Esophagus muscularis mucosa (tissue), 4 donors: Measurements from ENCODE around the gene GRID2. TPM values are rescaled to one million over a fixed set of nuclear protein-coding genes. Genes with fewer than 3 reads are reported as not detected.

Experiments used
- DNase-seq: peaks from one replicate; pipeline ENCODE4 v3.0.0-alpha.2; 2017; ENCODE audit errors: extremely low spot score
- H3K27ac ChIP-seq, 4 donors: fragments of 200-600 bp; sonication (generic); replicated peaks in 1 of 4; 1 replicate in 3 of 4; 2 replicates in 1 of 4; pipeline ENCODE4 v1.5.1; 2016 to 2019; ENCODE audit warnings: mild to moderate bottlenecking in 1 of 4
- H3K27me3 ChIP-seq, 4 donors: fragments of 200-600 bp; sonication (generic); one replicate each; pipeline versions ENCODE4 v1.5.1 to v1.6.0; 2016 to 2019
- H3K36me3 ChIP-seq, 4 donors: fragments of 200-600 bp; sonication (generic); one replicate each; pipeline ENCODE4 v1.5.1; 2016 to 2019
- H3K4me1 ChIP-seq, 4 donors: fragments of 200-600 bp; sonication (generic); one replicate each; pipeline ENCODE4 v1.5.1; 2016 to 2019
- H3K4me3 ChIP-seq, 4 donors: fragments of 200-600 bp; sonication (generic); 1 replicate in 2 of 4; 2 replicates in 2 of 4; pipeline ENCODE4 v1.5.1; 2016 to 2019; ENCODE audit warnings: mild to moderate bottlenecking in 4 of 4, moderate library complexity in 1 of 4
- H3K9me3 ChIP-seq, 4 donors: fragments of 200-600 bp; sonication (generic); 1 replicate in 3 of 4; 2 replicates in 1 of 4; pipeline ENCODE4 v1.5.1; 2016 to 2019
- EP300 ChIP-seq: sonication (generic); formaldehyde crosslinking; IDR thresholded peaks from one replicate; pipeline ENCODE4 v1.6.1; 2017; ENCODE audit warnings: antibody characterized with exemption
- POLR2A ChIP-seq: fragments of 450-650 bp; IDR thresholded peaks from one replicate; pipeline ENCODE4 v1.6.1; 2017; ENCODE audit warnings: antibody characterized with exemption, moderate library complexity, mild to moderate bottlenecking, low read depth
- POLR2AphosphoS5 ChIP-seq, 2 donors: sonication (generic); formaldehyde crosslinking; IDR thresholded peaks; one replicate each; pipeline ENCODE4 v1.6.1; 2017; ENCODE audit warnings: antibody characterized with exemption in 2 of 2
- WGBS: methylation state at CpG from one replicate; pipeline ENCODE4 v1.1.5; 2018; 5-methylcytosine and 5-hydroxymethylcytosine counted together
- intact Hi-C: fragments of 100-400 bp; cut with DNase I; formaldehyde crosslinking; loops from one replicate; pipeline ENCODE4 v1.15.1; 2023
- total RNA-seq, 4 donors: library from RNA; depleted of rRNA; stranded (reverse); fragments of >200 nt; gene quantifications; one replicate each; pipeline versions ENCODE4 v1.1.0 to v1.2.1, GENCODE V29; 2016
- TF ChIP-seq, protein P1 (sequence below), 3 experiments: fragments of 200-600 bp in 2 of 3; fragments of 450-650 bp in 1 of 3; sonication (generic) in 2 of 3; IDR thresholded peaks; one replicate each; pipeline ENCODE4 v1.5.1; 2017 to 2019; ENCODE audit warnings: antibody characterized with exemption in 3 of 3, mild to moderate bottlenecking in 2 of 3, moderate library complexity in 1 of 3

Gene GRID2
- total RNA-seq, 4 donors from 2014 or later = 0.06 to 0.17 TPM; not detected in 2

DNA sequence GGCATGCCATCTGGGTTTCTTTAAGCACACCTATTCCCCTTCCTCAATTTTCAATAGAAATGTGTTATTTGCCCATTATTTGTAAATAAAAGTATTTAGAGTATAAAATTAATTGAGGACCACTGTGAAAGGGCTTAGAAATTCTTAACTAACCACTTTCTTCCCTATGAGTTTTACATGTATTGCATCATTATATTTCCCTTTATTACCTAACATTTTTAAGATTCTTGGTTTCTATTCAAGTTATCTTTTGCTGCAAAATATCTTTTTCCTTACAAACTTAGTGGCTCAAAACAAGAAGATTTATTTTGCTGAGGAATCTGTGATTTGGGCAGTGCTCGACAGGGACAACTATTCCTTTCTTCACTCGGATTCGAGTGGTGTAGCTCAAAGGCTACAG lies 40.5 kb downstream of the GRID2 start:
- no peaks in the 10 kb centered on the region for H3K36me3 ChIP-seq
- H3K4me3 ChIP-seq = no peak overlapping the region
- intact Hi-C loops = no loop called here
- WGBS = 86% methylated on average over 3 of the region's 3 CpGs
- H3K27ac ChIP-seq = no peak overlapping the region
- TF ChIP-seq POLR2A (no peak), EP300 (no peak), POLR2AphosphoS5 (IDR thresholded peaks at IDR 0.05) (no peak)
- TF ChIP-seq, protein P1, sequence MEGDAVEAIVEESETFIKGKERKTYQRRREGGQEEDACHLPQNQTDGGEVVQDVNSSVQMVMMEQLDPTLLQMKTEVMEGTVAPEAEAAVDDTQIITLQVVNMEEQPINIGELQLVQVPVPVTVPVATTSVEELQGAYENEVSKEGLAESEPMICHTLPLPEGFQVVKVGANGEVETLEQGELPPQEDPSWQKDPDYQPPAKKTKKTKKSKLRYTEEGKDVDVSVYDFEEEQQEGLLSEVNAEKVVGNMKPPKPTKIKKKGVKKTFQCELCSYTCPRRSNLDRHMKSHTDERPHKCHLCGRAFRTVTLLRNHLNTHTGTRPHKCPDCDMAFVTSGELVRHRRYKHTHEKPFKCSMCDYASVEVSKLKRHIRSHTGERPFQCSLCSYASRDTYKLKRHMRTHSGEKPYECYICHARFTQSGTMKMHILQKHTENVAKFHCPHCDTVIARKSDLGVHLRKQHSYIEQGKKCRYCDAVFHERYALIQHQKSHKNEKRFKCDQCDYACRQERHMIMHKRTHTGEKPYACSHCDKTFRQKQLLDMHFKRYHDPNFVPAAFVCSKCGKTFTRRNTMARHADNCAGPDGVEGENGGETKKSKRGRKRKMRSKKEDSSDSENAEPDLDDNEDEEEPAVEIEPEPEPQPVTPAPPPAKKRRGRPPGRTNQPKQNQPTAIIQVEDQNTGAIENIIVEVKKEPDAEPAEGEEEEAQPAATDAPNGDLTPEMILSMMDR (IDR thresholded peaks at IDR 0.05) = no peak
- no peak for DNase-seq
- no peaks in the 10 kb centered on the region for H3K9me3 ChIP-seq
- H3K4me1 ChIP-seq = no peaks in the 10 kb centered on the region
- no peaks in the 10 kb centered on the region for H3K27me3 ChIP-seq

DNA sequence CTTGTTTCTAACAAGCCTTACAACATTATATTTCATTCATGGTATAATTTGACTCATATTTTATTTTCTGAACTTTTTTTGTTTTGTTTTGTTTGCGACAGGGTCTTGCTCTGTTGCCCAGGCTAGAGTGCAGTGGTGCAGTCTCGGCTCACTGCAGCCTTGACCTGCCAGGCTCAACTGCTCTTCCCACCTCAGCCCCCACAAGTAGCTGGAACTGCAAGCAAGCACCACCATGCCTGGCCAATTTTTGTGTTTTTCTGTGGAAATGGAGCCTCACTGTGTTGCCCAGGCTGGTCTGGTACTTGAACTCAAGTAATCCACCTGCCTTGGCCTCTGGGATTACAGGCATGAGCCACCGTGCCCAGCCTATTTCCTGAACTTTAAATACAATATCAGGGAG lies 42.5 kb downstream of the GRID2 start:
- Histone ChIP-seq H3K27me3 (no peaks in the 10 kb centered on the region), H3K9me3 (no peaks in the 10 kb centered on the region), H3K27ac (no peak overlapping the region), H3K4me1 (no peaks in the 10 kb centered on the region), H3K36me3 (no peaks in the 10 kb centered on the region), H3K4me3 (no peak overlapping the region)
- intact Hi-C loops = no loop called here
- WGBS = 83% methylated on average over 3 of the region's 3 CpGs
- DNase-seq = no peak
- TF ChIP-seq, protein P1 (IDR thresholded peaks at IDR 0.05) = no peak
- no peak for TF ChIP-seq POLR2A

DNA sequence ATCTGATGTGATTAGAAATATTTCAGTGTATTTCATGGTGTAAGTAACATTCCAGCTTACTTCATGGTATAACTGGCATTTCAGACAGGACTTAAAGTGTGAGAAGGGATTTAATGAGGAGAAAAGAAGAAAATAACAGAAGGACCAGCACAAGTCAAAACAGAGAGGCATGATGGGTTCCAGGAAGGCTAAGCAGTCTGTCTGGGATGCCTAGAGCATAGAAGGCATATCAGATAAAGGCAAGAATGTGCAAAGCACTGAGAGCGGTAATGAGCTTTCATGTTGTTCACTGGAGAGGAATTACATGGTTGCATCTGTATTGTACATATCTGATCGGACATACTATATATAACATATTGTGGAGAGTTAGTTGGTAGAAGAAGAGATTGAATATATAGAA lies 54.2 kb downstream of the GRID2 start:
- no peak for DNase-seq
- no peaks in the 10 kb centered on the region for H3K36me3 ChIP-seq
- H3K27me3 ChIP-seq = no peaks in the 10 kb centered on the region
- no peak overlapping the region for H3K27ac ChIP-seq
- intact Hi-C loops = no loop called here
- TF ChIP-seq, protein P1 (IDR thresholded peaks at IDR 0.05) = no peak
- TF ChIP-seq EP300 (no peak), POLR2A (no peak), POLR2AphosphoS5 (IDR thresholded peaks at IDR 0.05) (no peak)
- whole genome bisulfite sequencing = 89% methylated on average over 2 of the region's 2 CpGs
- H3K9me3 ChIP-seq = no peaks in the 10 kb centered on the region
- H3K4me1 ChIP-seq = no peaks in the 10 kb centered on the region
- no peak overlapping the region for H3K4me3 ChIP-seq

DNA sequence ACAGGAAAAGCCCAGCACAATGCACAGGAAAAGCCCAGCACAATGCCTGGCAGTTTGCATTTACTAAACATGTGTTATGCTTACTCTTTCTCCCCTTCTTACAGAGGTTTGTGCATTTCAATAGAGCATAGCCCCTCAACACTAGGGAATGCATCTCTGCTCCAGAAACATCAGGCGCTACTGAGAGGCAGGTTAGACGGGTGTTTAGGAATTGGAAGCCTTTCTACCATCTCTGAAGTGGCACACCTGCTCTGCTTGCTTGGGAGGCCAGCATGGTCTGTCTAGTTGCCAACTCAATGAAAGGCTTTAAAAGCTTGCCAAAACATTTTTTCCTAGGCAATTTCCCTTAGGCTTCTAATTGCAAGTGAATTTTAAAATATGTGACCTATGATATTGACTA lies 55.7 kb downstream of the GRID2 start:
- WGBS = 55% methylated on average over 2 of the region's 2 CpGs
- intact Hi-C loops = no loop called here
- H3K4me3 ChIP-seq = no peak overlapping the region
- TF ChIP-seq, protein P1 (IDR thresholded peaks at IDR 0.05) = no peak
- TF ChIP-seq EP300 = no peak
- no peak for TF ChIP-seq POLR2AphosphoS5 (IDR thresholded peaks at IDR 0.05)
- TF ChIP-seq POLR2A = no peak
- no peaks in the 10 kb centered on the region for H3K27me3 ChIP-seq
- no peaks in the 10 kb centered on the region for H3K36me3 ChIP-seq
- DNase-seq = no peak
- no peaks in the 10 kb centered on the region for H3K4me1 ChIP-seq
- H3K9me3 ChIP-seq = no peaks in the 10 kb centered on the region
- no peak overlapping the region for H3K27ac ChIP-seq

DNA sequence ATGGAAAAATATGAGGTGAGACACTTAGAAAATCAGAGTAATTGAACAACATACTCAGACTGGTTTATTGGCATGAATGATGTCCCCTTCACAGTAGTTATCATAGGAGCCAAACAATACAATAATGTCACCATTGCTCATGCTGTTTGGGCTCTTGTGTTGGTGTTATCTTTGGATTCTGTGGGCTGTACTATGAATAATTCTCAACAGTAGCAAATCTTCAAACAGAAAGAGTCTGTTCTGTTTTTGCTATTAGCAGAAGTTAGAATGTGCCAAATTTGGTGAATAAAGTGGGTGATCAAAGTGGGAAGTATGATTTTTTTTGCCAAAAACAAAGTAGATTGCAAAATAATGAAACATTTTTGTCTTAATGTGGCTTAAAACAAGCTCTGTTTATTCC lies 58.3 kb downstream of the GRID2 start:
- H3K27me3 ChIP-seq = no peaks in the 10 kb centered on the region
- H3K27ac ChIP-seq = no peak overlapping the region
- TF ChIP-seq POLR2AphosphoS5 (IDR thresholded peaks at IDR 0.05) = no peak
- no peak for TF ChIP-seq EP300
- TF ChIP-seq, protein P1 (IDR thresholded peaks at IDR 0.05) = no peak
- no peak for TF ChIP-seq POLR2A
- H3K36me3 ChIP-seq = no peaks in the 10 kb centered on the region
- no peak overlapping the region for H3K4me3 ChIP-seq
- no peak for DNase-seq
- H3K9me3 ChIP-seq = no peaks in the 10 kb centered on the region
- intact Hi-C loops = no loop called here
- no peaks in the 10 kb centered on the region for H3K4me1 ChIP-seq
